ENCODE results near the gene PALB2. TPM values are rescaled to one million over a fixed set of nuclear protein-coding genes. Genes with fewer than 3 reads are reported as not detected.

The PALB2 gene
- total and polyA plus RNA-seq, 9 of the 15 experiments (the other 6 are each of a cell fraction or from before 2014, with no cell fraction given) = 7.0 to 25.8 (median 15.2) TPM

DNA sequence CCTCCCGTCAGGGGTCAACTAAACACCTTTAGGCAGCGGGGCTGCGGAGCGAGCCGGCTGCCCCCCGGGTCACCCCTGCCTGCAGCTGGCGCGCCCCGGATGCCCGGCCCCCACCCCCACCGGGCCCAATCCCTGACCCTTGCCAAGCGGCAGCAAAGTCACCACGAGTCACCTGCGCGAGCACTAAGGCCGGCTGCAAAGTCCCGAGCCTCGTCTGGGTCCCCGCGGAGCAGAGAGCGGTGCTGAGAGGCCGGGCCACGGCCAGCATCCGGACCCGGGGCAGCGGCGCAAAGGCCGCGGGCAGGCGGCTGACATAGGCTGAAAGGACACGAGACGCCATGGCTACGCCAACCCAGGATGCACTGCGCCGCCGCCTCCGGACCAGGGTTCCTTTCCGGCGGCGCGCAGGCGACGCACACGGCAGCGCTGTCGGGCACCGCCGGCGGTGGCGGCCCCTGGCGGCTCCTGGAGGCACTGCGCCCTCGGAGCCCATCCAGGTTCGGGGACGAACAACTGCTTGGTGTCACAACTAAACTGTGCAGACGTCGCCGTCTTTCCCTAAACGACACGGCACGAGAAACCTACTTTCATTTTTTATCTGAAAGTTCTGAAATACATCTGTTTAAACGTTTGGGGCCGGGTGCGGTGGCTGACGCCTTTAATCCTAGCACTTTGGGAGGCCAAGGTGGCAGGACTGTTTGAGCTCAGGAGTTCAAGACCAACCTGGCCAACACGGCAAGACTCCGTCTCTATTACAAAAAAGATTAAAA, 45.0 kb downstream of the PALB2 start, which contains the start of gene NDUFAB1 (continued):
- TF ChIP-seq, protein P1, sequence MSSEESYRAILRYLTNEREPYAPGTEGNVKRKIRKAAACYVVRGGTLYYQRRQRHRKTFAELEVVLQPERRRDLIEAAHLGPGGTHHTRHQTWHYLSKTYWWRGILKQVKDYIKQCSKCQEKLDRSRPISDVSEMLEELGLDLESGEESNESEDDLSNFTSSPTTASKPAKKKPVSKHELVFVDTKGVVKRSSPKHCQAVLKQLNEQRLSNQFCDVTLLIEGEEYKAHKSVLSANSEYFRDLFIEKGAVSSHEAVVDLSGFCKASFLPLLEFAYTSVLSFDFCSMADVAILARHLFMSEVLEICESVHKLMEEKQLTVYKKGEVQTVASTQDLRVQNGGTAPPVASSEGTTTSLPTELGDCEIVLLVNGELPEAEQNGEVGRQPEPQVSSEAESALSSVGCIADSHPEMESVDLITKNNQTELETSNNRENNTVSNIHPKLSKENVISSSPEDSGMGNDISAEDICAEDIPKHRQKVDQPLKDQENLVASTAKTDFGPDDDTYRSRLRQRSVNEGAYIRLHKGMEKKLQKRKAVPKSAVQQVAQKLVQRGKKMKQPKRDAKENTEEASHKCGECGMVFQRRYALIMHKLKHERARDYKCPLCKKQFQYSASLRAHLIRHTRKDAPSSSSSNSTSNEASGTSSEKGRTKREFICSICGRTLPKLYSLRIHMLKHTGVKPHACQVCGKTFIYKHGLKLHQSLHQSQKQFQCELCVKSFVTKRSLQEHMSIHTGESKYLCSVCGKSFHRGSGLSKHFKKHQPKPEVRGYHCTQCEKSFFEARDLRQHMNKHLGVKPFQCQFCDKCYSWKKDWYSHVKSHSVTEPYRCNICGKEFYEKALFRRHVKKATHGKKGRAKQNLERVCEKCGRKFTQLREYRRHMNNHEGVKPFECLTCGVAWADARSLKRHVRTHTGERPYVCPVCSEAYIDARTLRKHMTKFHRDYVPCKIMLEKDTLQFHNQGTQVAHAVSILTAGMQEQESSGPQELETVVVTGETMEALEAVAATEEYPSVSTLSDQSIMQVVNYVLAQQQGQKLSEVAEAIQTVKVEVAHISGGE (CRISPR knock-in tag; IDR thresholded peaks at IDR 0.05) = peak in 1 of 3 experiments; percentile 75; a peak in 1 of 6 replicates
- TF ChIP-seq ZC3H11A (IDR thresholded peaks at IDR 0.05; ENCODE audit: low read depth, low read length) (no peak), ZKSCAN3 (CRISPR knock-in tag; IDR thresholded peaks at IDR 0.05) (no peak), NR2F6 (CRISPR knock-in tag; IDR thresholded peaks at IDR 0.05) (no peak), SMARCA5 (IDR thresholded peaks at IDR 0.05) (no peak), HMG20B (CRISPR knock-in tag; IDR thresholded peaks at IDR 0.05) (no peak), RBM34 (IDR thresholded peaks at IDR 0.05; ENCODE audit: borderline replicate concordance, insufficient read depth, low read length) (no peak), KLF13 (tag; IDR thresholded peaks at IDR 0.05; ENCODE audit: borderline replicate concordance, low read depth) (no peak), MIER1 (IDR thresholded peaks at IDR 0.05; ENCODE audit: low read depth) (0 out of 2 replicates have a peak, but pooled peaks have one; percentile 27), PTTG1 (tag; IDR thresholded peaks at IDR 0.05; ENCODE audit: low read depth) (no peak), RBM17 (IDR thresholded peaks at IDR 0.05; ENCODE audit: borderline replicate concordance, low read depth, low read length) (no peak), SREBF1 (IDR thresholded peaks at IDR 0.05; ENCODE audit: borderline replicate concordance, low read depth, low read length) (no peak), CBFA2T2 (conservative IDR thresholded peaks at IDR 0.05) (no peak), POLR3G (IDR thresholded peaks at IDR 0.05; ENCODE audit: extremely low read depth, insufficient read length, insufficient replicate concordance) (no peak), ARHGAP35 (IDR thresholded peaks at IDR 0.05; ENCODE audit: partially characterized antibody) (no peak), SAFB2 (IDR thresholded peaks at IDR 0.05; ENCODE audit: borderline replicate concordance, low read depth, low read length, severe bottlenecking) (no peak), EP300 (IDR thresholded peaks at IDR 0.05; ENCODE audit: low read length) (no peak), BMI1 (IDR thresholded peaks at IDR 0.05; ENCODE audit: low read length) (no peak)
- TF ChIP-seq, protein P2, sequence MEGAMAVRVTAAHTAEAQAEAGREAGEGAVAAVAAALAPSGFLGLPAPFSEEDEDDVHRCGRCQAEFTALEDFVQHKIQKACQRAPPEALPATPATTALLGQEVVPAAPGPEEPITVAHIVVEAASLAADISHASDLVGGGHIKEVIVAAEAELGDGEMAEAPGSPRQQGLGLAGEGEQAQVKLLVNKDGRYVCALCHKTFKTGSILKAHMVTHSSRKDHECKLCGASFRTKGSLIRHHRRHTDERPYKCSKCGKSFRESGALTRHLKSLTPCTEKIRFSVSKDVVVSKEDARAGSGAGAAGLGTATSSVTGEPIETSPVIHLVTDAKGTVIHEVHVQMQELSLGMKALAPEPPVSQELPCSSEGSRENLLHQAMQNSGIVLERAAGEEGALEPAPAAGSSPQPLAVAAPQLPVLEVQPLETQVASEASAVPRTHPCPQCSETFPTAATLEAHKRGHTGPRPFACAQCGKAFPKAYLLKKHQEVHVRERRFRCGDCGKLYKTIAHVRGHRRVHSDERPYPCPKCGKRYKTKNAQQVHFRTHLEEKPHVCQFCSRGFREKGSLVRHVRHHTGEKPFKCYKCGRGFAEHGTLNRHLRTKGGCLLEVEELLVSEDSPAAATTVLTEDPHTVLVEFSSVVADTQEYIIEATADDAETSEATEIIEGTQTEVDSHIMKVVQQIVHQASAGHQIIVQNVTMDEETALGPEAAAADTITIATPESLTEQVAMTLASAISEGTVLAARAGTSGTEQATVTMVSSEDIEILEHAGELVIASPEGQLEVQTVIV (CRISPR knock-in tag; IDR thresholded peaks at IDR 0.05; ENCODE audit: borderline replicate concordance) = peak; percentile 92
- TF ChIP-seq, protein P3, sequence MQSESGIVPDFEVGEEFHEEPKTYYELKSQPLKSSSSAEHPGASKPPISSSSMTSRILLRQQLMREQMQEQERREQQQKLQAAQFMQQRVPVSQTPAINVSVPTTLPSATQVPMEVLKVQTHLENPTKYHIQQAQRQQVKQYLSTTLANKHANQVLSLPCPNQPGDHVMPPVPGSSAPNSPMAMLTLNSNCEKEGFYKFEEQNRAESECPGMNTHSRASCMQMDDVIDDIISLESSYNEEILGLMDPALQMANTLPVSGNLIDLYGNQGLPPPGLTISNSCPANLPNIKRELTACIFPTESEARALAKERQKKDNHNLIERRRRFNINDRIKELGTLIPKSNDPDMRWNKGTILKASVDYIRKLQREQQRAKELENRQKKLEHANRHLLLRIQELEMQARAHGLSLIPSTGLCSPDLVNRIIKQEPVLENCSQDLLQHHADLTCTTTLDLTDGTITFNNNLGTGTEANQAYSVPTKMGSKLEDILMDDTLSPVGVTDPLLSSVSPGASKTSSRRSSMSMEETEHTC (IDR thresholded peaks at IDR 0.05) = no peak

Measured in K562 (cell line).